ENCODE results near the gene AWAT1.
"Not testable (repeated sequence)": the region's sequence is repeated elsewhere in the genome, so short reads cannot be mapped to it uniquely, and the experiment has no call there.

- not testable (repeated sequence) for TF ChIP-seq EZH2 (IDR thresholded peaks at IDR 0.05; ENCODE audit: insufficient read depth, low read length); CTCF (IDR thresholded peaks at IDR 0.05; ENCODE audit: insufficient read depth, low read depth, low read length)
Measured at GRCh38 chrX:70243601-70244000, 9.1 kb downstream of the AWAT1 start.
